NCI-H510A (cell line): ENCODE results near the gene OSBPL9.
"Not testable (repeated sequence)": the region's sequence is repeated elsewhere in the genome, so short reads cannot be mapped to it uniquely, and the experiment has no call there.

Experiments
- DNase-seq: peaks from one replicate; lab custom pipeline; 2025; lab: John Stamatoyannopoulos, UW

The OSBPL9 gene

DNA sequence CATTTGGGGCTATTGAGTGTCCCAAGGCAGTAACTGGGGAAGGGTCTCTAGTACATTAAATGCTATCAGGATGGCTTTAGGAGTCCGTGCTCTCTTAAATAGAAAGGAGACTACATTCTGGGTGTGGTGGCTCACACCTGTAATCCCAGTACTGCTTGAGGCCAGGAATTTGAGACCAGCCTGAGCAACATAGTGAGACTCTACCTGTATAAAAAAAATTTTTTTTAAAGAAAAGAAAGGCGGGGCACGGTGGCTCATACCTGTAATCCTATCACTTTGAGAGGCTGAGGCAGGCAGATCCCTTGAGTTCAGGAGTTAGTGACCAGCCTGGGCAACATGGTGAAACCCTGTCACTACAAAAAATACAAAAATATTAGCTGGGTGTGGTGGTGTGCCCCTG lies 21.5 kb downstream of the OSBPL9 start:
- DNase-seq, result no peak

GRCh38 chr1:51639694-51640093 lies 22.8 kb downstream of the OSBPL9 start:
- no peak for DNase-seq

DNA sequence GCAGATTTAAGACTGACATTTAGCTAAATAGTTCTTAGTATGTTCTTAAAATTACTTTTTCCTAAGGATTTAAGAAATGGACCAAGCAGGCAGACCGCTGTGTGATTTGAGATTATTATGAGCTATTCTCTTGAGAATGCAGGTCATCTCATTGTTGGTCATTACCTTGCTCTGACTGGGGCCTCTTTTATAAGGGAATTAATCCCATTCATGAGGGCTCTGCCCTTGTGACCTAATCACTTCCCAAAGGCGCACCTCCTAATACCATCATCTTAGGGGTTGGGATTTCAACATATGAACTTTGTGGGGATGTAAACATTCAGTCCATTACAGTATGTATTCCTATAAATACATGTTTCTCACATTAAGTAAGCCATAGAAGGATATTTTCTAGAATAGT lies 24.2 kb downstream of the OSBPL9 start:
- DNase-seq, result no peak

GRCh38 chr1:51642739-51643142 lies 25.8 kb downstream of the OSBPL9 start:
- no peak for DNase-seq

GRCh38 chr1:51643362-51643761 lies 26.5 kb downstream of the OSBPL9 start:
- no peak for DNase-seq

DNA sequence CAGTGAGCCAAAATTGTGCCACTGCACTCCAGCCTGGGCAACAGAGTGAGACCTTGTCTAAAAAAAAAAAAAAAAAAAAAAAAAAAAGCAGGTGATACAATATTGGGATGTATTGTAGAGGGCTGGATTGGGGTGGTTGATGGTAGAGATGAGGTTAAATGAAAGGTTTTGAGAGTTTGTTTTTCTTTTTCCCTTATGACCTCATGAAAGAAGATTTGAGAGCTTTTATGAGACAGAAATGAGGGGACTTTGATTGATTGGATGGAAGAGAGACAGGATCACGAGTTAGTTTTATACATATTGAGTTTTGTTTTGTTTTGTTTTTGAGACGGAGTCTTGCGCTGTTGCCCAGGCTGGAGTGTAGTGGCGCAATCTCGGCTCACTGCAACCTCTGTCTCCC lies 27.1 kb downstream of the OSBPL9 start:
- no peak for DNase-seq

DNA sequence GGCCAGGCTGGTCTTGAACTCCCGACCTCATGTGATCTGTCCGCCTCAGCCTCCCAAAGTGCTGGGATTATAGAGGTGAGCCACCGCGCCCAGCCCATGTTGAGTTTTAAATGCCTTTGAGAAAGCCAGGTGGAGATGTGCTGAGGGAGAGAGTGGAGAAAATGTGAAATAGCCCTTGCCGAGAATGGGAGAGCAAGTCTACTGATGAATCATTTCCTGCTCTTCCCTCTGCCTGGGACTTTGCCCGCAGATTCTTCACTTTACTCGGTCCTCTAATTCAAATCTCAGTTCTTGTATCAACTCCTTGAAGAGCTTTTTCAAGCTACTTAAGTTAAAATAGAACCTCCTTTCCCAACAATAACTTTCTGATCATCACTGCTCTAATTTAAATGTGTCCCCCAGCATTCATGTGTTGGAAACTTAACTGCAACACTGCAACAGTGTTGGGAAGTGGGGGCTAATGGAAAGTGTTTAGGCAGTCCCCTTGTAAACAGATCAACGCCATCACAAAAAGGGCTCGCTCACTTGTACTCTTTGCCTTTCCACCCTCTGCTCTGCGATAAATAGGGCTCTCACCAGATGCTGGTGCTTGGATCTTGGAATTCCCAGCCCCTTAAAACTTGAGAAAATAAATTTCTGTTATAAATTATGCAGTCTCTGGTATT lies 27.8 kb downstream of the OSBPL9 start:
- no peak for DNase-seq

DNA sequence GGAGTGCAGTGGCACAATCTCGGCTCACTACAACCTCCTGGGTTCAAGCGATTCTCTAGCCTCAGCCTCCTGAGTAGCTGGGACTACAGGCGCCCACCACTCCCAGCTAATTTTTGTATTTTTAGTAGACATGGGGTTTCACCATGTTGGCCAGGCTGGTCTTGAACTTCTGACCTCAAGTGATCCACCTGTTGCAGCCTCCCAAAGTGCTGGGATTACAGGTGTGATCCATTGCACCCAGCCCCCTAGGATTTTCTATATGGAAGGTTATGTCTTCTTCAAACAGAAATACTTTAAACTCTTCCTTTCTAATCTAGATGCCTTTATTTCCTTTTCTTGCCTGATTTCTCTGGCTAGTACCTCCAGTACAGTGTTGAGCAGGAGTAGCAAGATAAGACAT lies 29.7 kb downstream of the OSBPL9 start:
- DNase-seq, result not testable (repeated sequence)

DNA sequence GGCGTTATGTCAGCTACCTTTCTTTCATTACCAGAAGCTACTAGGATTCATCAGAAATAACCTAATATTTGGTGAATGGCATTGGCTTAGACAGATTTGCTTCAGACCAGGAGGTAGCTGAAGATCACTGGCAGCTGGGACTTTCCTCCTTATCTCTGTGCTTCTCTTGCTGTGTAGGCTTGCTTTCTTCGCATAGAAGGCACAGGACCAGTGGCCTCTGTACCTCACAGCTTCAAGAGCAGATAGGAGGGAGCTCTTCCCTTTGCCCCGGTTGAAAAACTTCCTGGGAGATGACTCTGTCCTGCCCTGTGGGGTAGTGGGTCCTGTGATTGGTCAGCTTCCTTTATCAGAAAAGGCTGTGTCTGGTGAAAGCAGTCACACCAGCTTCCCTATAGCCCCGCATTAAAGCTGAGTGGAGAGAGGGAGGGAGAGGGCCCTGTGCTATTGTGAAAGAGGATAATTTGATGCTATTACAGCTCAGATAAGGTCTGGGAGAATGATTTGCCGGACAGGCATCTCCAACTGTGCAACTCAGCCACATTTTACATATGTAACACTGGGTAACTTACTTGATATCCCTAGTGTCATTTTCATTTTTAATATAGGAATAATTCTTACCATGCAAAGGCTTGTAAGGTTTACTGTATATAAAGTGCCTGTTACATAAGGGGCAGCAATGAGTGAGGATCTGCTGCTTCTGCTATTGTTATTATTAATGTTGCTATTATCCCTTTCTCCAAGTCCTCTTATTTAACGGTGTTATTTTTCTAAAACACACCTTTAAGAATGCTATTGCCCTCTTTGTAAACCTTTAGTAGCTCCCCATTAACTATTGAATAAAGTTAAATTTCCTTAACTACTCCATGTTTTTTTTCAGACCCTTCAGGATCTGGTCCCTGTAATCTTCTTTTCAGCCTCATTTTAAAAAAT lies 31.6 kb downstream of the OSBPL9 start:
- DNase-seq, result no peak

GRCh38 chr1:51649593-51650091 lies 32.8 kb downstream of the OSBPL9 start:
- DNase-seq, result no peak

GRCh38 chr1:51650198-51650597 lies 33.3 kb downstream of the OSBPL9 start:
- DNase-seq, result no peak

DNA sequence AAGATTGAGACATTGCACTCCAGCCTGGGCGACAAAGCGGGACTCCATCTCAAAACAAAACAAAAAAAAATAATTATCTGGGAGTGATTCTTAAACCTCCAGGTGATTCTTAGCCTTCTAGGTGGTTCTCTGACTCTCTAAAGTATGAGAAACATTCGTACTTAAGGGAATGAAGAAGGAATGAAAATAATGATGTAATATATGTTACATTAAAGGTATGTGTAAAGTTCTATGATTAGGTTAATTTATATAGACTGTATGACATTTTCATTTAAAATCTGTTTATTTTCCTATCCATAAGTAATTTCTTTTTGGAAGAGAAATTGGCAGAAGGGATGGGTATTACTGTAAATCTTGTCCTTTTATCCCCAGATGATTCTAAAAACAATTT lies 34.7 kb downstream of the OSBPL9 start:
- DNase-seq, result no peak

- DNase-seq, result no peak
These were observed 35.7 kb downstream of the OSBPL9 start for GRCh38 chr1:51652599-51652998.

DNA sequence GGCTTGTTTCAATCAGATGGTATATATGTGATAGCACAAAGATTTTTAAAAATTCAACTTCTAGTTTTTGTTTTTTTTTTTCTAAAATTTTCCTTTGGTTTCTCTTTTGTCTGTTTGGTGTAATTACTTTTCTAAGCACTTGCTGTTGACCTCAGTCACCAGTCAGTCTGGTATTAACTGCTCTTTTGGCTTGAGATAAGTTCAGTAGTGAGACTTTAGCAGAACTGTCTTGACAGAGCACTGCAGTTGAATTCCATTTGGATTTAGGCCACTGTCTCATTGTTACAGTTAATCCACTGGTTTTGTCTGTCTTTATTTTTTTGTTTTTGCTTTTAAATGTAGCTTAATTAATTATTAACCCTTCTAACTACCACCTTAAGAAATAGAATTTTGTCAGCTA lies 36.2 kb downstream of the OSBPL9 start:
- DNase-seq, result no peak

DNA sequence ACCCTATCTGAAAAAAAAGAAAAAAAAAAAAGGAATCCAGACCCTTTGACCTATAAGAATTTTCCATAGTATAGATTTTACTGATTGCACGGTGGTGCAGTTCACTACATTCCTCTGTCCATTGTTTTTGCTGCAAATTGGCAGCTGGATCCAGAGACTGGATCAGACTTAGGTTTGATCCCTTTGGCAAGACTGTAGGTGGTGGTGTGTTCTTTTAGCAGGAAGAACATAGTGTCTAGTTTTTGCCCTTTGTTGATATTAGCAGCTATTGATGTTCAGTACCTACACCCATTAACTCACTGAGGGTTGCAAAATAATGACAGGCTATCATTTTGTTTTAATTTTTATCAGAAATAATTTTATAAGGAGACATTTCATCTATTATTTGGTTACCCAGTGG lies 37.1 kb downstream of the OSBPL9 start:
- no peak for DNase-seq

- DNase-seq, result no peak
These were observed 39.5 kb downstream of the OSBPL9 start for GRCh38 chr1:51656374-51656773.

DNA sequence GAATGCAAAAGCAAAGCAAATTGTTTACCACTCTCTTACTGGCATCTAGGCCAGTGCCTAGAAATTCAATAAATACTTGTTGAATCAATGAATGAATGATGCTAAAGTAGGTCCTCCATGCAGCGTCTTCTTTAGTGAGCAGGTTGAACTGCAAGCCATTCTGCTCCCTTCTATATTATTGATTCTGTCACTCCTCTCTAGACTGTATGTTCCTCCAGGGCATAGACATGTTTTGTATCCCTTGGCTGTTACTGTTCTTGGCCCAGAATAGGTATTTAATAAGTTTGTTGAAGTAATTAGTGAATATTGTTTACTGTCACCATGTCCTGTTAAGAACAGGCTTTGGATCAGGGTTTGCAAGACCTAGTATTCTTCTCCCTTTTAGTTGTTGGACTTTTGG lies 43.7 kb downstream of the OSBPL9 start:
- no peak for DNase-seq

DNA sequence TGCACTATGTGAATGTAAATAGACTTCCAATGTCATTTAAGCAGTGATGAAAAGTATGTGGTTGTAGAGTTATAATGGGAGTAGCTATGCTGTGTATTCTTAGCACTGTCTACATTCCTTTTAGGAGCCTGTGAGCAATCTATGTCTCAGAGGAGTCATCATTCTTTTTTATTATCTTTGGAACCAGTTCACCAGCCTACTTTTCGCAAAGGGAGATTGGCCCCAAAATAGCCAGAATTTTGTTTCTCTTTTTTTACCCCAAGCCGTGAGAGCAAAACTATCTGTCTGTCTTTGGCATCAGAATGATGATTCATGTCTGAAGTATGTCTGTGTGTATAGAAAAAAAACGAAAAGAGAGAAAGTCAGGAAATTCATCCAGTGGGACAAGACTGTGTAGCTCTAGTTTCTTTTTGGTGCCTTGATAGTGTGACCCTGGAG lies 44.2 kb downstream of the OSBPL9 start:
- DNase-seq, result no peak

DNA sequence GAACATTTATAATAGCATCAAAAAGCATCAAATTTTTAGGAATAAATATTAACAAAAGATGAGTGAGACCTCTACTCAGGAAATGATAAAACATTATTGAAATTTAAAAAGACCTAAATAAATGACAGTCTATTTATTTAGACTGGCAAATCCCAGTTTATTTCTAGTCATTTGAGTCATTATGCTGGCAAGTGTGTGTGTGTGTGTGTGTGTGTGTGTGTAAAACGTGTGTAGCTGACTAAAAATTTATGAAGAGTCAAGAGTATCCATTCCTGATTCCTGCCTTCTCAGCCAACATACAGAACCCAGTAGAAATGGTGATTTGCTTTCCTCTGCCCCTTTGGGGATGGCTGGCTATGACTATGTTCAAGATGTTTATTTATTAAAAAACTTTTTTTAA lies 46.2 kb downstream of the OSBPL9 start:
- DNase-seq, result no peak

- no peak for DNase-seq
These were observed 46.8 kb downstream of the OSBPL9 start for GRCh38 chr1:51663721-51664120.

- DNase-seq, result no peak
These were observed 47.7 kb downstream of the OSBPL9 start for GRCh38 chr1:51664421-51665240.

GRCh38 chr1:51666478-51666877 lies 49.6 kb downstream of the OSBPL9 start:
- DNase-seq, result no peak
